NOMO-1 treated with DMSO at 0.1 percent for 48 hours (cell line): ENCODE results near the gene SSBP2.
"Not testable (repeated sequence)": the region's sequence is repeated elsewhere in the genome, so short reads cannot be mapped to it uniquely, and the experiment has no call there.

Experiments used
- DNase-seq: peaks from one replicate; lab custom pipeline; 2025; ENCODE audit not compliant: unreplicated experiment; lab: John Stamatoyannopoulos, UW

SSBP2 gene

DNA sequence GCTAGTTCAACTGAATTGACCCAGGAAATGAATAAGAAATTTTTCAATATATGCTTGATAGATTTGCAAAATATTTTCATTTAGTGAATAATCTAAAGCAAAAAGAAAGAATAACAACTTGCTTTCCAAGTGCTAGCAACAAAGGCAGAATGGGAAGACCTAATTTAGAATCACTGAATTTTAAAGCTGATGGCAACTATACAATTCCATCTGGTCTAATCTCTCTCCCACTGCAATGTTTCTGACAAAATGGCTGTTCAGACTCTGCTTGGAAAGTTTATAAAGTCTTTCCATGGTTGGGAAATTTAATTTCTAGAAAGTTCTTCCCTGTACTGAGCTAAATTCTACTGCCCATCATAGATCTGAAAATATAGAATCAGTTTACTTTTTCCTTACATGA is 281.2 kb downstream of the SSBP2 start:
- no peak for DNase-seq

DNA sequence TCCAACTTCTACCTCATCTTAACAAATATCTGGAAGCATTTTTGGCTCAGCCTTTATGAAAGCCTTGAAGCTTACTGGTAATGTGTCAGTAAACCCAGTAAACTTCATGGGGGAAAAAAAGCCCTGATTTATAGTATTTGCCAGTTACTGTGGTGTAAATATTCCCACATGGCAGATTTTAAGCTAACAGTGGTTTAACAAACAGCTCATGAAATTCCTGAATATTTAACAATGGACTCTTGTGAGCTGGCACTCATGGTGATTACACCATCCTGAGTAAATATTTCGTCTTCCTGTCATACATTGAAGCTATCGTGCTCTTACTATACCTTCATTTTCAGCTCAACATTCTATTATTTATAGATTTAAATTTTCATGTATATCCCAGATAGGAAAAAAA is 300.0 kb downstream of the SSBP2 start:
- DNase-seq: no peak

DNA sequence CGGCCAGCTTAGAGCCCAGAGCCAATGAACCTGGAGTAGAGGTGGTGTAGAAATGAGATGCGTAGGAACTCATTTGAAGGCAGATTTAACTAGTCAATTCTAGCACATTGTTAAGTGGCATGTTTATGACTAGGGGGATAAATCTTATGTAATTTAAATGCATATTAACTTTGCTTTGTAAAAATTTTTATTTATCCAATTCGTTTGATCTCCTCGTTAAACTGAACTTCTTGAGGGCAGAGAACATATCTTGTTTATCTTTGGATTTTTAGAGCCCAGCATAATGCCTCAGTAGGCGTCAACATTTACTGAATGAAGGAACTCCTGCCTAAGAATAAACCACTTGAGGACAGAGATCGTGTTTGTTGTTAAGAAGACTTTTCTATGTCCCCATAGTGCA is 315.9 kb downstream of the SSBP2 start:
- no peak for DNase-seq

DNA sequence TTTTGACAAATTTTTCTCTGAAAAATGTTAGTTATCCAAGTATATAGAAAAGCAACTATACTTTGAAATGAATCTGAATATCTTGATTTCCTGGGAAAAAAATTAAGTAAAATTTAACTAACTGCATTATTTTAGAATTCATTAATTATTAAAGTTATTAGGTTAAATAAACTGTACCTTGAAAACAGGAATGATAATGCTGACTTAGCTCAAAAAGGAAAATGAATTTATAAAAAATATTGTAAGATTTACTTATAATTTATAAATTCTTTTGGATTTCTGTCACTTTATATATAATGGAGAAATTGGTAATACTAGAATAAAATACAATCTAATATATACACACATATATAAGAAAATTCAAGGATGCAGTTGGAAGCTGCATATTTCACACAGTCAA is 320.9 kb downstream of the SSBP2 start:
- DNase-seq: no peak

DNA sequence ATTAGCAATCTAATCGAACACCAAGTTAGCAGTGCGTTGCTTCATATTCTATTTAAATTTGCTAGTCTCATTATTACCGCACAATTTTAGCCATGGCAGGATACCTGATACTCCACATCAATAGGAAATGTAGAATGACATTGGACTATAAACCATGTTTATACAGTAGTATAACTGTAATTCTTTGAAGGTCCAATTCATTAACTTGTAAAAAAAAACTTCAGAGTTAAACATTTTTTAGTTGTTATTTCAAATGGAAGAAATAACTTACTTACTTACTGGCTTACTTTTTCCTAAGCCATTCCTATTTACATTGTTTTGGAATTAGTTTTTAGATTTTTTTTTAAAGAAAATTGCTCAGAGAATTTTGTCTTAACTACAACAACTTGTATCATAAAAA is 321.5 kb downstream of the SSBP2 start:
- DNase-seq: no peak

DNA sequence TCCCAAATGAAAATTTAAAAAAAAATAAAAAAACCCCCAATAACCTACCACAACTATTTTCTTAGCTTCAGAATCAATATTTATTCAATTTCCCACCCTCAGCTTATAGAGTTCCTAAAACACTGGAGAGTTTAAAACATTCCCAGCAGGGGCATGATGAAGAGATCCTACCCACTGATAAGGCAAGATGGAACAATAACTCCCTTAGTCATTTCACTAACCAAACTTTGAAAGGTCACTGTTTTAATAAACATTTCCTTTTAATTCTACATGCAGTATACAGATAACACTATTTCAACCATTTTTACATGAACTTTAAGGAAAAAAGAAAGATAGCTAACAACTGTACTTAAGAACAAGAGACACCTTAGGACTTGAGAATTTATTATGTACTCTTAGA is 322.0 kb downstream of the SSBP2 start:
- no peak for DNase-seq

DNA sequence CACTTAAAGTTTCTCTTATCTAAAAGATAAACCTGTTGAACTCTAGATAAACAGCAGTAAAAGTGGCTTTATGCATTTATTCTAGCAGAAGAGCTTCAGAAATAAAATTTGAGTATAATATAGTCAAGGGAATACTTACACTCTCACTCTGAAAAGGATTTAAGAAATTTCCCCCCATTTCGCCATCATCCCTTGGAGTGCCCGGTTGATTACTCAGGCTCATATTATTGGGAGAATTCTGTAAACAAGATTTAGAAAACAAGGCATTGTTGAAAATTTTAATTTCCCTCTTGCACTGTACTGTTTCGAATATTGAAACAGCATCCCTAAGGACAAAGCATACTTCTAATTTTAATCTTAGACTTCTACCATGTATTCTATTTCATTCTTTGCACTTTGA is 322.5 kb downstream of the SSBP2 start:
- DNase-seq: no peak

DNA sequence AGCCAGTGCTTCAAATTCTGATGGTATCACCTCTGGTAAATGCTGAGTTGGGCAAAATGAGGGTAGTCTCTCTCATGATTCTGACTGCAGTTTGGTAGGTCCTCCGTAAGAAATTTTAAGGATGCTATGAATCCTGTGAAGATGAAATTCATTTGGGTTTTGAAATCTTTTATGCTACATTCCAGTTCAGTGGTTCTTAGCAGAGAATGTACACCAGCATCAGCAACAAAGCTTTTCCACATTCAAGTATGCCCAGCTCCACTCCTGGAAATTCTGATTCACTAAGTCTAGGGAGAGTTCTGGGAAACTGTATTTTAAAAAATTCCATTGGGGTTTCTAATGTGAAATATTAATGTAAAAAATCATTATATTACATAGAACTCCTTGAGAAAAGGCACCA is 323.3 kb downstream of the SSBP2 start:
- DNase-seq: no peak

DNA sequence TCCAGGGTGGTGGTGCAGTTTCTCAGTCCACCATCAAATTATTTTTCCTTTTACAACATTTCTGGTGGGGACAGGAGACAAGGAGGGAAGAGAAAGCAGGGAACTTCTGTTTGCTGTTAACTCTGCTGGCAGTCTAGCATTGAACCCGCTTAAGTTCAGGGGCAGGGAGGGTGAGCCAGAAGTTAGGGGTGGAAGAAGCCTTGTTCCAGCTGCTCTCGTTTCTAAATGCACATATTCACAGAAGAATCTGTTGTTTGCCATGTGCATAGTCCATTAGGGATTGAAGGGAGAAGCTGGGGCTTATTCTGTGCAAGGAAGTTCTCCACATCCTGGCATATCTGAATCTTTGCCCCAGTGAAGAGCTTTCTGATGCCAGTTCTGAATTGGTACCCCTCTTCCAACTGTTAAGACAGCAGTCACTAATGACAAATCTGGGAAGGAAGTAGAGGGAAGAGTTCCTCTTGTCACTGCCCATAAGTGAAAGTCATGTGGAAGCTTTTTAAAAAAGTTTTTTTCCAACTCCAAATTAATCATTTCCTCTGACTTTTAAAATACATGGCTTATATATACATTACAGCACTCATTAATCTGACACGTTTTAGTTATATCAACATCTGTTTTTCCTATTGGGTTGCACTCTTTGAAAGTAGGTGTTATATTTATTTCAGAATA is 324.4 kb downstream of the SSBP2 start:
- DNase-seq: no peak

DNA sequence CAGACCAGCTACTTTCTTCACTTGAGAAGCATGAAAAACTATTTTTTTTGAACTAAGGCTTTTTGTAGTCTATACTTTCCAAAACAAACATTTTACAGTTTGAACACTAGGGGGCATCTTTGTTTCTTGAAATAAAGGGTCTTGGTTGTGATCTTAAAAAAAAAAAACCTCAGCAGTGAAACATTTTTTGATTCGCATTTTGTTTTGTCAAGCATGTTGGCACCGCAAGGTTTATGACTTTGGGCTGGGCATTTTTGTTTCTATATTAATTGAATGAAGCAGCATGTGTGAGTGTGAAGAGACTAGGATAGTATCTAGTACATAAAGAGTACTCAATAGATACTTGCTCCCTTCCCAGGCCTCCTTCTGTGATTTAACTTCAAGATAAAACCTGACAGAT is 325.3 kb downstream of the SSBP2 start:
- peak; percentile 64 for DNase-seq

DNA sequence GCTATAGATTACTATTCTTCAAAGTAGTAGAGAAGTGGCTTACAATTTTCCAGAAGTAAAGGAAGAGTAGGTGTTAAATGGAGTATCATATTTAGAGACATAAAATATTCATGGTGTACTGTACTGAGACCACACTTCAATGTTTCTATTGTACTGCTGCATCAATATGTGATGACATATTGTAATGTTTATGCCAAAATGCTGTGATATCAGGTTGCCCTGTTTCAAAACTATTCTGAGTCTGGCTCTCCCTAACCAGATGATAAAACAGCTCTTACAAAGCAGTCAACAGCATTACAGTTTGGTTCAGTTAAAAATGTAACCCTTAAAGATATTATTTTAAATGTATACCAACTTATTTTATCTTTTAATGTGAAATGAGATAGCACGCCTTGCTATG is 326.2 kb downstream of the SSBP2 start:
- no peak for DNase-seq

DNA sequence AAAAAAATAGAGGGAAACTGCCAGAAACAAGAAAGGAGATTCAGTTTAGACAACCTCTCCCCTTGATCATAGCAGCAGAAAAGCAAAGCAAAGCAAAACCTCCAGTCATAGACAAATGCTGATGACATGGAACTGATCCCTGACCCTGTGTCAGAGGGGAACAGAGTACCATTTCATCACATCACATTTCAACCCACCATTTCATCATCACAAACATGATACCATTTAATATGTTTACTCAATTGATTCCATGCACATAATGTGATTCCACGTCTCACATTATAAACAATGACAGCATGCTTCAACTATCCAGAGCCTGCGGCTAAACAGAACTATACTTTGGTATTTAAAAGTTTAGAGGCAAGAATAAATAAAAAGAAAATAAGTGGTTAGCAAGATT is 328.2 kb downstream of the SSBP2 start:
- DNase-seq: no peak

DNA sequence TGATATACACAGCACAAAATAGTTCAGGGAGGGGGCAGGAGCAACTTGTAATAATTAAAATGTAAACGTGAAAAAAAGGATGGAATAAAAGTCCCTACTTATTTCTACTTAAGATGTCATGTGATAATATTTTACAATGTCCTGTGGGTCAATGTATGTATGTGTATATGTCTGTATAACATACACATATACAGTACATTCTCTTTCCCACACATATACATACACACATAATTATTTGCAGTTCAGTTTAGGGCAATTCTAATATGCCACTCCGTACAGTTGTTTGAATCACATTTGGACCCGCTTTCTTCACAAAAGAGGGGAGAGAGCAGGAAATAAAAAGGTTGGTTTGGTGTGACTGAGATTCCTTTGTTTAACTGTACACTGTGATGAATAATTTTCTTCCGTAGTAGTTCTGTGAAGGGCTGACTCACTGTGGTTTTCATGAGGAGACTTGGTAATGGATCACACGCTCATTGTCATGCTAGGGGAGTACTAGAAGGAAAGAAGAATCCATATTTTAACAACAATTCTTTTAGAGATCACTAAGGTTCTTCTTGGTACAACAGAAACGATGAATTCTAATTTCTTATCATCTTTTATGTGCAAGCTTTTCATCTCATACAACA is 330.7 kb downstream of the SSBP2 start:
- DNase-seq: peak; percentile 71

DNA sequence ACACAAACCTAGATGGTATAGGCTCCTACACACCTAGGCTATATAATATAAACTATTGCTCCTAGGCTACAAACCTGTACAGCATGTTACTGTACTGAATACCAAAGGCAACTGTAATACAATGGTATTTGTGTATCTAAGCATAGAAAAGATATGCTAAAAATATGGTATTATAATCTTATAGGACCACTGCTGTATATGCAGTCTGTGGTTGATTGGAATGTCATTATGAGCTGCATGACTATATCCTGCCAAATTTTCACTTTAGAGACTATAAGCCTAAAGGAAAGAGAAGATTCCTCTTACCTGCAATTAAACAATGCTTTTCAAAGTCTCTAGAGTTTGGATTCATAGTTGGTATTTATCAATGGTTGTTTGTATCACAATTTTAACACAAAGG is 332.3 kb downstream of the SSBP2 start:
- DNase-seq: no peak

DNA sequence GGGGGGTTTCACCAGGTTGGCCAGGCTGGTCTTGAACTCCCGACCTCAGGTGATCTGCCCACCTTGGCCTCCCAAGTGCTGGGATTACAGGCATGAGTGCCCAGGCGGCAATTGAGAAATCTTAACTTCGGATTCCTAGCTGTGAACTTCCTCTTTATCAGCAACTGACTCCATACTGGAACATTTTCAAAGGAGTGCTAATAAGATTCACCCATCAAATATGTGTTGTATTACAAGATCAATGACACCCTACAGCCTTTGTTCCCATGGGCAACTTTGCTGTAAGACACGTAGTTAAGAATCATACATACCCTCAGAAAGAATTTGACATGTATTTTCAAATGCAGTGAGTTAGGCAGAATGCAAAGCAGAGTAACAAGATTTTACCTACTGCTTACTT is 333.8 kb downstream of the SSBP2 start:
- no peak for DNase-seq

DNA sequence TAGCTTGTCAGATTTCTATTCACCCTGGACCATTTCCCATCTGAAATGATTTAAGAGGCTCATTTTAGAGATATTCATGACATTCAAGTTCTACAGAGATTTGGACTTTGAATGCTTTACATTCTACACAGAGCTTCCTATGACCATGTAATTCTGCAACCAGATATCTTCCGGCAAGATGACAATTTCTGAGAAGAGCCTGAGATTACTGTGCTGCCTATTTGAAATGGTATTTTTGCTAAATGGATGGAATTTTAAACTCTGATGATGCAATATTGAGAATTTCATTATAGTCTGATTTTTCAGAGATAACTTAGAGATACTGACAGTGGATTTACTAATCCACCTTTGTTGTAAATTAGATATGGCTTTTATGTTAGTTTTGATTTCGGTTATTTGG is 341.0 kb downstream of the SSBP2 start:
- DNase-seq: no peak

DNA sequence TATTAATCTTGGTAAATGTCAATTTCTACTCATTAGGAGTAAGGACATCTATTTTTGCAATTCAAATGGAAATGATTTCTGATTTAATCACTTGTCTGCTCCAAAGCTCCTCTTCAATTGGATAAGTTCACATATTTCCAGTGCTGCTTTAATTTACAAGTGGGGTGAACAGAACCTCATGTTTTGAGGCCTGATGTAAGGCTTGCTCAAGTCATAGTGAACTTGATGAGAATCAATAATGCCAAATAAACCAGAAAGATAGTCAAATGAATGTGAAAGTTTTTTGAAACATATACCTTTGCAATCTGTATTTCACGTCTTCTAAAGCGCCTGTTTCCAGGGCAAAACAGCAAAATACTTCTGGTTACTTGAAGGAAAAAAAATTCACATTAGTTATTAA is 341.5 kb downstream of the SSBP2 start:
- DNase-seq: no peak

DNA sequence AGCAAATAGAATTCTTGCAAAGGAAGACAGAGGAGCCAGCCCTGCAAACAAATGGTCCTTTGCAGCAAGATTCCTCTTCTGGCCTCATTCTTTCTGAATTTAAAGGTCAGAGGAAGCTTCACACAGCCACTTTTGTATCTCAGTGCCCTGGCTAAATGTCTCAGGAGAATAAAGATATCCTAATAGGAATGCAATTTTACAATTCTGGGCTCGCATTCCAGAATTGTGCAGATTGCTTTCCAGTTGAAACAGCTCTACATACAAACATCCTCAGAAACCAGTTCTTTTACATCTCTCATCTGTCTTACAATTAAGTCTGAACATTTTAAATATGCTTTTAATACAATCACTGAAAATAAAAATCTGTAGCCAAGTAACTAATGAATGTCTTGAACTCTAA is 342.4 kb downstream of the SSBP2 start:
- no peak for DNase-seq

DNA sequence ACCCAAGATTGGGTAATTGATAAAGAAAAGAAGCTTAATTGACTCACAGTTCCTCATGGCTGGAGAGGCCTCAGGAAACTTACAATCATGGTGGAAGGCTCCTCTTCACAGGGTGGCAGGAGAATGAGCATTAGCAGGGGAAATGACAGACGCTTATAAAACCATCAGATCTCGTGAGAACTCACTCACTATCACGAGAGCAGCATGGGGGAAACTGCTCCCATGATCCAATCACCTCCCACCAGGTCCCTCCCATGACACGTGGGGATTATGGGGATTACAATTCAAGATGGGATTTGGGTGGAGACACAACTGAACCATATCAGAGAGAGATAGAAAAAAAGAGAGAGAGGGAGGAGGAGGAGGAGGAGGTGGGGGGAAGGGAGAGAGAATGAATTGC is 343.1 kb downstream of the SSBP2 start:
- DNase-seq: not testable (repeated sequence)

DNA sequence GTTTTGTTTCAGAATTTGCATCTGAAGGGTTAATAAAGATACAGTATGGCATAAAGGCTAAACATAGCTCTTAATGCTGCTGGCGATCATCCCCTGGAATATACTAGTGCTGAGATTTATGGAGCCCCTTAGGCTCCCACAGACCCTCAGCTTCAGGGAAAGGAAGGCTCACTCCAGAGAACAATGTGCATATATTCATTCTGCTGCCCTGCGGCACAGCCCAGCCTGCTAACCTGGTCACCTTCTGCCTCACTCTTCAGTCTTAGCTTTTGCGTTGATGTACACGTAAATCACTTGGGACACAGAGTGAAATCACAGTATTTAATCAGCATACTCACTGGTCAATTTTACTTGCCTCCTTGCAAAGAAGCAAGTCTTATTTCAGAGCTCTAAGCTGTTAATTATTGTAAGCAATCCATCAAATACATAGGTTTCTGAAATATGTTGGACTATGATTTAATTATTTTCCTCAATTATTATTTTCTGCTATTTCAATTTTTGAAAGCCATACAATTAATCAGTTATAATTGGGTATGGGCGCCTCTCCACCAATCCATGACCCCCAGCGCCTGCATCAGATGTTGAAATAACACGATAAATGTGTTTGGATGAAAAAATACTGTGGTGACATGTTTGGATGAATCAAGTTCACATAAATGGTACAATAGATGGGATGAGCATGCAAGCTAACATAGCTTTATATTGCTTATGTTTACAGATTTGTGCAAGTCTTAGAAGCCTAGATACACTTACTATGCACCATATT is 345.6 kb downstream of the SSBP2 start:
- DNase-seq: no peak

DNA sequence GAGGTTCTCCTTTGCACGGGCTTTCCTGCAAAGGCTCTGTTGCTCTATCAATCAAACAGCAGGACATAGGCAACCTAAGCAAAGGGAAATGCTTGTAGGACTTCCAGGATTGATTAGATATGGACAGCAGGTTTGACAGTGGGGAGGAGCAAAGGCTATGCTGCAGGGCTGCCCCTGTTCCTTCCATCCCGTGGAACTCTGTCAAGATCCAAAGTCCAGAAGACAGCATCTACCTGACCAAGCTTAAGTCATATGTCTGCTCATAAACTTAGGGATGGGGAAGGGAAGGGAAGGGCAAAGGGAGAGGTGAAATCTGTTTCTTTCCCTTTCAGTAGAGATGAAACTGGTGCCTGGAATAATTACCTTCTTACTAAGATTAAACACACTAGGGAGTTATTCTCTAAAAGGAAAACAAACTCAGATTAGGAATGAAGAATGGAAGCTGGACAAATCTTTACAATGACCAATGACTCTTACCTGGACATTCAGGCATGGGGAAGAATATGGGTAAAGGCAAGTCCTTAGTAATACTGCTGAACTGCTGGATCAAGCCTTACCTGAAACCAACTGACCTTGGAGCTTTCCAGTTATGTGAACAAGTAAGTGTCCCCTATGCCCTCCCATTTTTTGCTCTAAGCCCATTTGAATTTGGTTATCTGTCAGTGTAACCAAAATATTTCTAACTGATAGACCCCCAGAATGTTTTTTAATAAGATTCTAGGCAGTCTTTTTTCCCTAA is 348.5 kb downstream of the SSBP2 start:
- no peak for DNase-seq

DNA sequence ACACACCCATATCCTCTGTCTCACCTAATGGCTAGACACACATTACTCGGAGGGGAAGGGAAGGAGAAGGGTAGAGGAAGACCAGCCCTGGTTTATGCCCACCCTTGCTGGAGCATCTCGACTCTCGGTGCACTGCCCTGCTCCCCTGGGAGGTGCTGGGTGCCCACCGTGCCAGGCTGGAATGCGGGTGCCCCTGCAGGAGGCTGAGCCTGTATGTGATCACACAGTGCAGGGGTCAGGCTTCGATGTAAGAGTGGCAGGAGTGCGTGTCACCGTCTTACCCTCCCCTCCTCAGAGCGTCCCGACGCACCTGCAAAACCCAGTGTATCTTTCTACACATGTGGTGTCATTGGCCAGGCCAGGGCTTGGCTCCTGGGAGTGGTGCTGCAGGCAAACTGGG is 349.6 kb downstream of the SSBP2 start:
- no peak for DNase-seq
